Thymus (tissue), 14 donors: ENCODE data around the gene JDP2. TPM values are rescaled to one million over a fixed set of nuclear protein-coding genes. Genes with fewer than 3 reads are reported as not detected.
"Not testable (repeated sequence)": the region's sequence is repeated elsewhere in the genome, so short reads cannot be mapped to it uniquely, and the experiment has no call there.

Experiments used
- DNase-seq, 9 donors: peaks; one replicate each; pipeline ENCODE4 v3.0.0-alpha.2; 2013; ENCODE audit warnings: low spot score in 9 of 9, low read depth in 6 of 9, missing footprints in 1 of 9
- H3K27ac ChIP-seq, 2 donors: one replicate each; pipeline ENCODE4 v1.5.1; 2013; ENCODE audit warnings: control low read depth in 1 of 2, low read depth in 1 of 2, low read length in 1 of 2, mild to moderate bottlenecking in 1 of 2, moderate library complexity in 1 of 2
- H3K27me3 ChIP-seq, 2 donors: one replicate each; pipeline ENCODE4 v1.5.1; 2013; ENCODE audit warnings: low read length in 1 of 2; ENCODE audit not compliant: control insufficient read depth in 2 of 2, insufficient read depth in 1 of 2
- H3K36me3 ChIP-seq, 2 donors: one replicate each; pipeline ENCODE4 v1.5.1; 2013; ENCODE audit warnings: low read length in 1 of 2, mild to moderate bottlenecking in 1 of 2, moderate library complexity in 1 of 2; ENCODE audit not compliant: control insufficient read depth in 2 of 2, insufficient read depth in 2 of 2
- H3K4me1 ChIP-seq, 2 donors: one replicate each; pipeline ENCODE4 v1.5.1; 2013; ENCODE audit warnings: low read length in 2 of 2; ENCODE audit not compliant: control insufficient read depth in 2 of 2, insufficient read depth in 2 of 2
- H3K4me3 ChIP-seq, 2 donors: one replicate each; pipeline ENCODE4 v1.5.1; 2013; ENCODE audit warnings: low read length in 2 of 2, control low read depth in 1 of 2, mild to moderate bottlenecking in 1 of 2
- H3K9me3 ChIP-seq, 2 donors: one replicate each; pipeline ENCODE4 v1.5.1; 2013; ENCODE audit warnings: low read length in 1 of 2, mild to moderate bottlenecking in 1 of 2; ENCODE audit not compliant: control insufficient read depth in 2 of 2, insufficient read depth in 1 of 2
- WGBS: extraction: QIAGEN DNeasy Blood & Tissue Kit; methylation state at CpG from one replicate; pipeline ENCODE4 v1.1.7; 2013; 5-methylcytosine and 5-hydroxymethylcytosine counted together
- long read RNA-seq, 10 donors: transcript quantifications; one replicate each; lab custom pipeline, GENCODE V29; 2026
- polyA plus RNA-seq: library from polyadenylated mRNA; stranded (reverse); fragments of 200-250 nt; gene quantifications from one replicate; pipeline ENCODE4 v1.2.3, GENCODE V29; 2013
- total RNA-seq: library from RNA; stranded (reverse); fragments of 120-200 nt; gene quantifications from one replicate; pipeline ENCODE4 v1.2.4, GENCODE V29; 2013
- donor health status: healthy.

The JDP2 gene
- 4.3 TPM for total RNA-seq
- 13.4 TPM for polyA plus RNA-seq
- long read RNA-seq, donor 1: 0 reads
- long read RNA-seq, donor 2: 0 reads
- long read RNA-seq, donor 3, full-length matches to known transcripts: 3 of 3 reads
- long read RNA-seq, donor 3, partial matches to known transcripts: 0 of 3 reads
- long read RNA-seq, donor 3, other reads (novel, unspliced or antisense): 0 of 3 reads
- long read RNA-seq, donor 4, partial matches to known transcripts: 0 of 1 reads
- long read RNA-seq, donor 4, other reads (novel, unspliced or antisense): 0 of 1 reads
- long read RNA-seq, donor 5, partial matches to known transcripts: 0 of 5 reads
- long read RNA-seq, donor 5, other reads (novel, unspliced or antisense): 0 of 5 reads
- long read RNA-seq, donor 6, partial matches to known transcripts: 0 of 3 reads
- long read RNA-seq, donor 6, other reads (novel, unspliced or antisense): 0 of 3 reads
- long read RNA-seq, donor 7: 0 reads
- long read RNA-seq, donor 8, partial matches to known transcripts: 0 of 2 reads
- long read RNA-seq, donor 8, other reads (novel, unspliced or antisense): 0 of 2 reads
- long read RNA-seq, donor 9: 0 reads
- long read RNA-seq, donor 10, partial matches to known transcripts: 0 of 2 reads
- long read RNA-seq, donor 10, other reads (novel, unspliced or antisense): 0 of 2 reads

- Histone ChIP-seq H3K27me3 (peaks cover 0 to 45% of the 10 kb centered on the region in 2 donors), H3K9me3 (no peaks in the 10 kb centered on the region), H3K27ac (peak within 1 kb of the TSS in 1 of 2 donors; percentile 33), H3K4me1 (peaks cover 0 to 32% of the 10 kb centered on the region in 2 donors), H3K4me3 (peak within 1 kb of the TSS; percentile 45 to 60), H3K36me3 (no peaks in the 10 kb centered on the region)
- peak in 4 of 9 donors; percentile 16 to 65 (median 40) for DNase-seq
- 1% methylated on average over 93 of the region's 93 CpGs for WGBS
Measured at GRCh38 chr14:75427482-75428229, at the start of gene JDP2. Gene JDP2 (plus strand): TSS chr14:75428022. CDS start chr14:75437921, 9,899 bp downstream.

- H3K27me3 ChIP-seq: no peaks in the 10 kb centered on the region
- WGBS: 94% methylated on average over 4 of the region's 4 CpGs
- H3K9me3 ChIP-seq: no peaks in the 10 kb centered on the region
- H3K4me3 ChIP-seq: no peak overlapping the region
- H3K4me1 ChIP-seq: peaks cover 0 to 9% of the 10 kb centered on the region in 2 donors
- no peak overlapping the region for H3K27ac ChIP-seq
- DNase-seq: peak in 5 of 9 donors; percentile 13 to 37 (median 25)
- H3K36me3 ChIP-seq: no peaks in the 10 kb centered on the region
Measured at GRCh38 chr14:75379246-75379929, 48.4 kb upstream of the JDP2 start.

GRCh38 chr14:75379930-75380270 is 47.9 kb upstream of the JDP2 start:
- Histone ChIP-seq H3K36me3 (no peaks in the 10 kb centered on the region), H3K27ac (no peak overlapping the region), H3K4me3 (no peak overlapping the region), H3K27me3 (no peaks in the 10 kb centered on the region), H3K4me1 (peaks cover 0 to 9% of the 10 kb centered on the region in 2 donors), H3K9me3 (no peaks in the 10 kb centered on the region)
- no peak for DNase-seq
- WGBS: 92% methylated on average over 1 of the region's 1 CpG

GRCh38 chr14:75380656-75381055 is 47.2 kb upstream of the JDP2 start:
- H3K27ac ChIP-seq: no peak overlapping the region

GRCh38 chr14:75381642-75382041 is 46.2 kb upstream of the JDP2 start:
- H3K27ac ChIP-seq: no peak overlapping the region
- H3K4me1 ChIP-seq: peaks cover 0 to 9% of the 10 kb centered on the region in 2 donors
- no peak for DNase-seq
- H3K9me3 ChIP-seq: no peaks in the 10 kb centered on the region
- no peaks in the 10 kb centered on the region for H3K36me3 ChIP-seq
- H3K27me3 ChIP-seq: no peaks in the 10 kb centered on the region
- H3K4me3 ChIP-seq: no peak overlapping the region

More at GRCh38 chr14:75380656-75381055, 47.2 kb upstream of the JDP2 start:
- WGBS: 93% methylated on average over 2 of the region's 2 CpGs
- Histone ChIP-seq H3K9me3 (no peaks in the 10 kb centered on the region), H3K4me1 (peaks cover 0 to 9% of the 10 kb centered on the region in 2 donors), H3K36me3 (no peaks in the 10 kb centered on the region), H3K27me3 (no peaks in the 10 kb centered on the region), H3K4me3 (no peak overlapping the region)
- DNase-seq: no peak

- not testable (repeated sequence) for H3K27ac ChIP-seq, H3K27me3 ChIP-seq, H3K9me3 ChIP-seq, H3K4me3 ChIP-seq, H3K36me3 ChIP-seq, H3K4me1 ChIP-seq, DNase-seq
- 98% methylated on average over 9 of the region's 9 CpGs for WGBS
Measured at GRCh38 chr14:75383219-75383618, 44.6 kb upstream of the JDP2 start.

- Histone ChIP-seq H3K9me3 (no peaks in the 10 kb centered on the region), H3K27me3 (no peaks in the 10 kb centered on the region), H3K27ac (no peak overlapping the region), H3K4me3 (no peak overlapping the region), H3K36me3 (no peaks in the 10 kb centered on the region), H3K4me1 (peaks cover 0 to 9% of the 10 kb centered on the region in 2 donors)
- no peak for DNase-seq
- WGBS: 24% methylated on average over 1 of the region's 1 CpG
Measured at GRCh38 chr14:75383721-75384120, 44.1 kb upstream of the JDP2 start.

GRCh38 chr14:75389679-75390078 is 38.1 kb upstream of the JDP2 start:
- WGBS: 98% methylated on average over 3 of the region's 3 CpGs
- DNase-seq: no peak
- Histone ChIP-seq H3K27ac (no peak overlapping the region), H3K36me3 (no peaks in the 10 kb centered on the region), H3K4me3 (no peak overlapping the region), H3K4me1 (no peaks in the 10 kb centered on the region), H3K27me3 (no peaks in the 10 kb centered on the region), H3K9me3 (no peaks in the 10 kb centered on the region)
